ENCODE measurements around the gene PPIG.

DNA sequence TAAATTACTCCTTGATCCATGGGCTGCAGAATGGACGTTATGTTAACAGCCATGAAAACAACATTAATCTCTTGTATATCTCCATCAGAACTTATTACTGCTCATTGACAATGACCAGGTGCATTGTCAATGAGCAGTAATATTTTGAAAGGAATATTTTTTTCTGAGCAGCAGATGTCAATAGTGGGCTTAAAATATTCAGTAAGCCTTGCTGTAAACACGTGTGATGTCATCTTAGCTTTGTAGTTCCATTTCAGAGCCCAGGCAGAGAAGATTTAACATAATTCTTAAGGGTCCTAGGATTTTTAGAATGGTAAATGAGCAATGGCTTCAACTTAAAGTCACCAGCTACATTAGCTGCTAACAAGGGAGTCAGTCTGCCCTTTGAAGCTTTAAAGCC, 83.4 kb downstream of the PPIG start:
- TF ChIP-seq ATF7 (IDR thresholded peaks at IDR 0.05): 0 out of 2 replicates have a peak, but pooled peaks have one; percentile 41
- TF ChIP-seq, protein P1, sequence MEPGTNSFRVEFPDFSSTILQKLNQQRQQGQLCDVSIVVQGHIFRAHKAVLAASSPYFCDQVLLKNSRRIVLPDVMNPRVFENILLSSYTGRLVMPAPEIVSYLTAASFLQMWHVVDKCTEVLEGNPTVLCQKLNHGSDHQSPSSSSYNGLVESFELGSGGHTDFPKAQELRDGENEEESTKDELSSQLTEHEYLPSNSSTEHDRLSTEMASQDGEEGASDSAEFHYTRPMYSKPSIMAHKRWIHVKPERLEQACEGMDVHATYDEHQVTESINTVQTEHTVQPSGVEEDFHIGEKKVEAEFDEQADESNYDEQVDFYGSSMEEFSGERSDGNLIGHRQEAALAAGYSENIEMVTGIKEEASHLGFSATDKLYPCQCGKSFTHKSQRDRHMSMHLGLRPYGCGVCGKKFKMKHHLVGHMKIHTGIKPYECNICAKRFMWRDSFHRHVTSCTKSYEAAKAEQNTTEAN (CRISPR knock-in tag; IDR thresholded peaks at IDR 0.05): no peak
- TF ChIP-seq KLF16 (IDR thresholded peaks at IDR 0.05): no peak
- TF ChIP-seq HDAC1 (IDR thresholded peaks at IDR 0.05): no peak
- TF ChIP-seq FOXK2 (conservative IDR thresholded peaks at IDR 0.05 in 1 of 2, IDR thresholded peaks at IDR 0.05 in 1 of 2; ENCODE audit: low read depth in 2 of 2): no peak
